Measurements from ENCODE around the gene KHDC1. TPM values are rescaled to one million over a fixed set of nuclear protein-coding genes. Genes with fewer than 3 reads are reported as not detected.

KHDC1 gene
- polyA plus RNA-seq, 3 donors = 0.13 TPM; not detected in 2

- Histone ChIP-seq H2AFZ (ENCODE audit: insufficient read depth, low read depth, low read length, poor library complexity, severe bottlenecking) (no peak overlapping the region), H3K4me2 (replicated peaks; ENCODE audit: extremely low read depth, low read length, poor library complexity, severe bottlenecking) (no peak overlapping the region), H3K27me3 (ENCODE audit: control insufficient read depth in 2 of 2, insufficient read depth in 2 of 2, low read length in 2 of 2) (no peaks in the 10 kb centered on the region), H3K4me1 (ENCODE audit: control insufficient read depth in 1 of 2, insufficient read depth in 2 of 2, low read length in 2 of 2) (no peaks in the 10 kb centered on the region), H3K27ac (ENCODE audit: low read depth in 1 of 2, low read length in 2 of 2) (no peak overlapping the region), H4K20me1 (ENCODE audit: insufficient read depth, low read length) (no peaks in the 10 kb centered on the region), H3K79me2 (ENCODE audit: insufficient read depth, low read length) (no peaks in the 10 kb centered on the region), H3K9ac (ENCODE audit: insufficient read depth, low read length, poor library complexity, severe bottlenecking) (no peak overlapping the region), H3K36me3 (replicated peaks in 1 of 2; ENCODE audit: control insufficient read depth in 1 of 2, insufficient read depth in 2 of 2, low read length in 2 of 2) (no peaks in the 10 kb centered on the region), H3K4me3 (replicated peaks in 1 of 3; ENCODE audit: low read depth in 2 of 3, low read length in 3 of 3) (no peak overlapping the region), H3K9me3 (replicated peaks in 1 of 2; ENCODE audit: control insufficient read depth in 1 of 2, insufficient read depth in 1 of 2, low read length in 2 of 2) (no peaks in the 10 kb centered on the region)
- 82% methylated on average over 1 of the region's 3 CpGs for WGBS (ENCODE audit: insufficient coverage)
- H3K4me3 Mint-ChIP-seq = no peak overlapping the region
- H3K36me3 Mint-ChIP-seq = no peaks in the 10 kb centered on the region
- no peak overlapping the region for H3K27ac Mint-ChIP-seq
- H3K4me1 Mint-ChIP-seq = no peaks in the 10 kb centered on the region
- intact Hi-C loops (cut with micrococcal nuclease) = no loop called here
- TF ChIP-seq CTCF (IDR thresholded peaks at IDR 0.05) = no peak
- no peak for DNase-seq
- H3K27me3 Mint-ChIP-seq (ENCODE audit: low read depth in 3 of 3) = peaks cover 0 to 2% (median 0%) of the 10 kb centered on the region in 3 donors
- peaks cover 1 to 9% (median 6%) of the 10 kb centered on the region in 7 donors for H3K9me3 Mint-ChIP-seq
Observed at GRCh38 chr6:73207221-73207837, 55.7 kb downstream of the KHDC1 start.

GRCh38 chr6:73204252-73204651 lies 58.7 kb downstream of the KHDC1 start:
- H3K4me2 ChIP-seq (replicated peaks; ENCODE audit: extremely low read depth, low read length, poor library complexity, severe bottlenecking) = no peak overlapping the region
- 60% methylated on average over 1 of the region's 4 CpGs for WGBS (ENCODE audit: insufficient coverage)
- no peaks in the 10 kb centered on the region for H3K79me2 ChIP-seq (ENCODE audit: insufficient read depth, low read length)
- no peaks in the 10 kb centered on the region for H4K20me1 ChIP-seq (ENCODE audit: insufficient read depth, low read length)
- H2AFZ ChIP-seq (ENCODE audit: insufficient read depth, low read depth, low read length, poor library complexity, severe bottlenecking) = no peak overlapping the region
- no peaks in the 10 kb centered on the region for H3K27me3 ChIP-seq (ENCODE audit: control insufficient read depth in 2 of 2, insufficient read depth in 2 of 2, low read length in 2 of 2)
- no peaks in the 10 kb centered on the region for H3K36me3 ChIP-seq (replicated peaks in 1 of 2; ENCODE audit: control insufficient read depth in 1 of 2, insufficient read depth in 2 of 2, low read length in 2 of 2)
- H3K4me3 ChIP-seq (replicated peaks in 1 of 3; ENCODE audit: low read depth in 2 of 3, low read length in 3 of 3) = no peak overlapping the region
- H3K9me3 Mint-ChIP-seq = peaks cover 1 to 9% (median 6%) of the 10 kb centered on the region in 7 donors
- no peaks in the 10 kb centered on the region for H3K4me1 Mint-ChIP-seq
- H3K4me3 Mint-ChIP-seq = no peak overlapping the region
- intact Hi-C loops (cut with micrococcal nuclease) = no loop called here
- no peak overlapping the region for H3K9ac ChIP-seq (ENCODE audit: insufficient read depth, low read length, poor library complexity, severe bottlenecking)
- no peaks in the 10 kb centered on the region for H3K36me3 Mint-ChIP-seq
- no peaks in the 10 kb centered on the region for H3K4me1 ChIP-seq (ENCODE audit: control insufficient read depth in 1 of 2, insufficient read depth in 2 of 2, low read length in 2 of 2)
- H3K27me3 Mint-ChIP-seq (ENCODE audit: low read depth in 3 of 3) = peaks cover 0 to 2% (median 0%) of the 10 kb centered on the region in 3 donors
- no peaks in the 10 kb centered on the region for H3K9me3 ChIP-seq (replicated peaks in 1 of 2; ENCODE audit: control insufficient read depth in 1 of 2, insufficient read depth in 1 of 2, low read length in 2 of 2)
- no peak for TF ChIP-seq CTCF (IDR thresholded peaks at IDR 0.05)
- DNase-seq = no peak
- H3K27ac ChIP-seq (ENCODE audit: low read depth in 1 of 2, low read length in 2 of 2) = no peak overlapping the region
- no peak overlapping the region for H3K27ac Mint-ChIP-seq
